Fibroblast of skin of abdomen (primary cell): ENCODE measurements around the gene APOL4.
"Not testable (repeated sequence)": the region's sequence is repeated elsewhere in the genome, so short reads cannot be mapped to it uniquely, and the experiment has no call there.

Source experiments
- DNase-seq: peaks from one replicate; pipeline ENCODE4 v3.0.0-alpha.2; 2013

Gene APOL4

DNA sequence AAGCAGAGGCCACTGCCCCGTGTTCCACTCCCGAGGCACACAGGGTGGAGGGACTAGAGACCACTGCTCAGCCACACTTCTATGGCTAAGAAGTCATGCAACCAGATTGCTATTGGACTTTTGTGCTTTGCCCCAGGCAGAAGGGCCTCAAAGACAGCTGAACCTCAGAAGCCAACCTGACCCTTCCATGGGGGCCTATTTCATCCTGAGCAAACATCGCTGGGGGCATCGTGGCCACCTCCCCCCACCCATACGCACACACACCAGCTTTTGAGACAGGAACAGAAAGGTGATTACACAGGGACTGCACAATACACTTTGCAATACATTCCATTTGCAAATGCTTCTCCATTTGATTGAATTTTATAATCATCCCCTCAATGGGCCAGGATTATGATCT, 4.0 kb upstream of the APOL4 start:
- DNase-seq, result not testable (repeated sequence)

DNA sequence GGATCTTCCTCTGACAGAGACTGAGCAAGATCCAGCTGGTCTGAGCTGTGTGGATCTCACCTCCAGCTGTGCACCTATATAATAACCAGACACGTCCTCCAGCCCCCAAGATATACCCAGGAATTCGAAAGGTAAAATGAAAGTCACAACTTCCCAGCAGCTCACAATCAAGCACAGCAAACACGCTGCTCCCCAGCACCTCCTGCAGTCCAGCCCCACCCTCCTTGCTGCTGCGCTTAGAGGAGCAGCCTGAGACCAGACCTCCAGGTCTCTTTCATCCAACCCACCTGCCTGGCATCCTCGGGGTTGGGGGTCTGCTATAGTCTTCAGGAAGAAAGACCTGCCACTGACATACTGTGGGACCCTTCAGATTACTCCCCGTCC, 3.0 kb upstream of the APOL4 start:
- DNase-seq, result no peak

DNA sequence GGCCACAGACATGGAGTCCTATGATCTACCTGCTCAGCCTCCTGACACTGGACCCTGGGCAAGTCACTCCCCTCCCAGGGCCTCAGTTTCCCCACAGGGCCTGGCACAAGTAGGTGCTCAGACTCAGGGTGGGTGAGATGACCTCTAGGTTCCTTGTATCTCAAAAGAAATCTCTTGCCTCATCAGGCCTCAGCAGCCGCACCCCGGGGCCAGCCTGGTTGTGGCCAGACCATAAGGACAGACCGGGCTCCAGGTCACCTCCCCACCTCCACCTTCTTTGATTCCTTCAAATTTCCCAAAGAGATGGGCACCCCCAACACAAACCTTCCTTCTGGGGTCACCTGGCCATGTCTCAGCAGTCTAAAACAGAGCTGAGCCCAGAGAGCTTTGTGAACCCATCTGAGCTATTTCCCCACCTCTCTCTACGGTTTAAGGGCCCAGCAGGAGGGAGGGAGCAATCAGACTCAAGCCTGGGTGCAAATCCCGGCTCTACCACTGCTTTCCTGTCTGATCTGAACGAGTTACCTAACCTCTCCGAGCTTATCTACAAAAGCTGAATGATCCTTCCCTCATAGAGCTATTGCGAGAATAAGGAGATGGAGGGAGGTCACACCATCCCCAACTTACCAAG, 2.5 kb upstream of the APOL4 start:
- DNase-seq, result no peak

DNA sequence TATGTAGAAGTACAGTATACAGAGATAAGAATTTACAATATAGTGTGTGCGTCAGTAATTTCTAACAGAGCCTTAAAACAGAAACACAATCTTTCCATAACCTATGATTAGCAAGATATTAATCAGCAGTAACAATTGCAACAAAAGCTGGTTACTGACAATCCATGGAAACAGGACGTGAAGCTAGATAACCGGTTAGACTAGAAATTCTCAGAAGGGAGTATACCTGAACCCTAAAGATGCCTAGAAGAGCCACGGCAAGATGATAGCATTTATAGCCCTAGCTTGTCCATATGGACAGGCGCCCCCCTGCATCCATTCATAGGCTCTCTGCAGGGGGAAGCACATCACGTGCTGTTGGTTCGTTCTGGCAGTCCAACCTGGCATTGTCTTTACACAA, 1.8 kb upstream of the APOL4 start:
- DNase-seq, result not testable (repeated sequence)

DNA sequence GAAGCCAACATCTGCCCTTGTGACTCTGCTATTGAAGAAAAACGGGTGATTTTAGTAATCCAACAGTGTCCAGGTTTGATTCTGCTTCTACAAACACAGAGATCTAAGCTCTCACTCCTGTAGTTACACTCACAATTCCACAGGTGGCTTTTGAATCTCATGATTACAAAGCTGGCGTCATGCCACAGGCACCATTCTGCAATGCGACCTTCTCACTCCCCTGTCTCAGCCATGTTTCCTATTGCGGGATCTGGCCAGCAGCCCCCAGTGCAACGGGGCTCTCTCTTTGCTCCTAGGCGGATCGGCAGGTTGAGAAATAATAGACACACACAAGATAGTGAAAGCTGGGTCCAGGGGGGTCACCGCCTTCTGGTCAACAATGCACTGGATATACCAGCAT, 1.3 kb upstream of the APOL4 start:
- not testable (repeated sequence) for DNase-seq

DNA sequence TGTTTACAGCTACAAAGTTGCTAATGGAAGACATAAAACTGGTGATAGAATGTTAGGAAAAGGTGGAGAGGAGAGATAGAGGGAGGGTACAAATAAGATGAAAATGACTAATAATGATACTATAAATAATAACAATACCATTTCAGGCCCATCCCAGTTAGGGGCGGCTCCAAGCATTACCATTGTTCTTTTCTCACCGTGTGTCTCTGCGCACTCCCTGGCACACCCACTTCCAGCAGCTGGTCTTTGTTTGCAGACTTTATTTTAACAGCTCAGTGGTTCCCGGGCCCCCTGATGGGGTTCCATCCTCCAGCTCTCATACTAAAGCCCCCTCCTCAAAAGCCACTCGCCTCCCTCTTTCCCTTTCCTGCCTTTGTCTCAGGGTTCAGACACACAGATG, 584 bp downstream of the APOL4 start:
- not testable (repeated sequence) for DNase-seq

DNA sequence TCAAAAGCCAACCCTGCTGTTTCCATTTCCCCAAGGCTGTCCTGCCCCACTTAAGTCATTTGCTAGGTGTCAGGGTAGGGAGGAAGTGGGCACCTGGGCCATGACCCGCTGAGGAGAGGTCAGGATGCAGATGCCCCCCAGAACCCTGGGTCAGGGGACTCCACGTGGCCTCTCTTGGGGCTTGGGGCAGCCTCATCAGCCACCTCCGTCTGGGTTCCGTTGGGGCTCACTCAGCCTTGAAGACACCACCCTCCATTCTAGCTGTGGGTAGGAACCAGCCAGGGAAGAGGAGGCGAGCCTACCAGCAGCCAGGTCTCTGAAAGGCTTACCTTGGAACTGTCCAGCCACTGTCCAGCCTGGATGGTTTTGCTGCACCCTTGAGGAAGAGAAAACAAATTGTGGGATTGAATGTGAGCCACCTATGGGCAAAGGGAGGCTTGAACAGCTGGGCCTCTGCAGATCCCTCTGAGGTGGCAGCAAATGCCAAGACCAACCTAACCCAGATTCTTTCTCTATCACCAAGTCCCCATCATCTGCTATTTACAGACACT, 2.5 kb downstream of the APOL4 start:
- DNase-seq, result no peak

DNA sequence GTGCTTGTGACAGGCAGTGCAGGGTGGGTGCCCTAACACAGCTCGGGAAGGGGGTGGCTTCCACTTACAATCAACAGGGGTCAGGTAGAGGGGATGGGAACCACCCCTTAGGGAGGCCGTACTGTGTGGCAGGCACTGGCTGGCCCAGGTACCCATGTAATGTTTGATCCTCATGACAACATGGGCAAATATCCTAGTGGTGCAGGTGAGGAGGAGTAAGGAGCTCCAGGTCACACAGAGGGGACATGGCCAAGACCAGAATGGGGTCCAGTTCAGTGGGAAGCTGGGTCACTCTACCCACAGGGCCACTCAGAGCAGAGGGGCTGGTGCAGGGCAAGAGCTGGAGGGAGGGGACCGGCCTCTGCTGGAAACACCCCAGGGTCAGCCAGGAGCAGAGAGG, 3.1 kb downstream of the APOL4 start:
- no peak for DNase-seq

DNA sequence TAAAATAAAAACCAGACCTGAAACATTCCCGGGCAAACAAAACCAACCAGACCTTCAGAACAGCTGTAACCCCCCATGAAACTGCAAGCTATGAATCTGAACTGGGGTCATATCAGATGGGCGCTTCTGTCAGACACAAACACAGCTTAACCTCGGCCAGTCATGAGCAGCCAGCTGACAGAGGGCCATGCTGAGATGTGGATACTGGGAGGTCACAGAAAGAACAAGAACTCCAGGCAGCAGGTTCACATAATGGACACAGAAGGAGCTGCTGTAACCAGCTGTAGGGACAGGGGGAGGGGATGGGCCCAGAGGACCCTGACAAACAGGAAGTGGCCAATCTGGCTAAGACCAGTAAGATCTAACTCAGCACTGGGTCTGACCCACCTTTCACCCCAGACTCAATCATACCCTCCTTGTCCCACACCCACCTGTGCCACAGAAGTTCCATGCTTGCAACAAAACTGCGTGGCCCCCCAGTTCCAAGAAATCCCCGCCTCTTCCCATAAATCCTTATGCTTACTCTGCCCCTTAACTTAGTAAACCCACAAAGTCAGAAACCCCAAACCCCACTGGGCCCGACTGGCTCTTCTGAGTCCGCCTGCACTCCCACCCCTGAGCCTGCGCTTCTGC, 4.0 kb downstream of the APOL4 start:
- DNase-seq, result no peak

DNA sequence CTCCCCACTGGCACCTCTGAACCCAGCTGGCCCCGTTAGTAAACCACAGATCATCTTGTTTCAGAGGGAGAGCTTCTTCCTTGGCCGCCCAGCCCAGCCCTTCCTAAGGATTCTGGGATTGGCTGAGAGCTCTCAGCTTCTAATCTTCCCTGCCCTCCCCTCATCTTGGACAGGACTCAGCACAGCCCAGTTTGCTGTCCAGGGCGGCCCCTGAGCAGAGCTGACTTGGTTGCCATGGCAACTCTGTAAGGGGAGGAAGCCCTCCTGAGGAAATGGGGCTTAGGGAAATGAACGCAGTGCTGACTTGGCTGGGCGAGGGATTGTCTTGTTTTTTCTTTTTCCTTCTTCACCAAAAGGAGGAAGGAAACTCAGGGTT, 4.6 kb downstream of the APOL4 start:
- DNase-seq, result peak; percentile 87

DNA sequence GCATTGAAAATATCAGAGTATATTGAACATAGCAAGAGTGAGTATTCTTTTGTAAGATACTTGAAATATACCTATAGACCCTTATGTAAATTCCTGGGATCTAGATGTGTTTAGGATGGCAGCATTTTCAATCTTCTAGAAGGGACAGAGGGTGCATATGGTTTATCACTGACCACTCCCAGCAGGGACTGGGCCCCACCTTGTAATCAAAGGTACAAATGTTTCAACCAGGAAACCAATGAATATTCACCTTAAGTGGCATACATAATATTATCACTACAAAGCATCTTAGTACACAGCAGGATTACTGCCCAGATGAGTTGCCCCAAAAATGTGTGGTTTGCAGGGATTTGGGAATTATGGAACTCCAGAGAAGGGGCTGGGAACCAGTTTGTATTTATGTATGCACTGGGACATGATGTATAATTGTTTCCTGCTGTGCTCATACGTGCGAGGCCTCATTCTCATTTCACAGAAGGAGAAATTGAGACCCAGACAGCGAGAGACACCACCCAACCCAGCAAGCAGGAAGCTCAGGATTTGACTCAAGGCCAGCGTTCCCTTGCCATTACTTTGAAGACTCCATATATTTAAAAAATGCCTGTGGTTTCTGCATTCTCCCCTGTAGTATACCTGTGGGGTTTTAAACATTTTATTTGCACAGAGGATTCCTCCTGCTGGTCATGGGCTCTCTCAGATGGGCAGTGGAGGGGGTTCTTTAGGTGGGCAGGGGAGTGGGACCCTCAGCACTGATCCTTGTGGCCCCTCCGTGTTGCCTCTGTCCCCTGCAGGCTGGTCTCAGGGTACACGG, 5.2 kb downstream of the APOL4 start:
- peak; percentile 31 for DNase-seq

DNA sequence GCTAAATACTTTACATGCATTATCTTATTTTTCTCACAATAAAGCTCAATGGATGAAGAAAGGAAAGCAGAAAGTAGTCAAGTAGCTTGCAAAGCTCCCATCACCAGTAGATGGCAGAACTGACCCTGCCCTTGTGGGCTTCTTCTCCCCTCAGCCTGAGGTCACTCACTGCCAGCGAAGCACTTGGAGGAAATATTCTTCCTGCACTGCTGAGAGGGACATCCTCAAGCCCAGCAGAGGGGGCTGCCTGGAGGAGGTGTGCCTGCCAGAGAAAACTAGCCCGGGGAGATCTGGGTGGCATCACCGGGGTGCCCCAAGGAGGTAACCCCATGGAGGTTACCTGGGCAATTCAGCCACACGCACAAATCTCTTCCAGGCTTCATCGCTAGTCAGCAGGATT, 6.6 kb downstream of the APOL4 start:
- DNase-seq, result peak; percentile 78

DNA sequence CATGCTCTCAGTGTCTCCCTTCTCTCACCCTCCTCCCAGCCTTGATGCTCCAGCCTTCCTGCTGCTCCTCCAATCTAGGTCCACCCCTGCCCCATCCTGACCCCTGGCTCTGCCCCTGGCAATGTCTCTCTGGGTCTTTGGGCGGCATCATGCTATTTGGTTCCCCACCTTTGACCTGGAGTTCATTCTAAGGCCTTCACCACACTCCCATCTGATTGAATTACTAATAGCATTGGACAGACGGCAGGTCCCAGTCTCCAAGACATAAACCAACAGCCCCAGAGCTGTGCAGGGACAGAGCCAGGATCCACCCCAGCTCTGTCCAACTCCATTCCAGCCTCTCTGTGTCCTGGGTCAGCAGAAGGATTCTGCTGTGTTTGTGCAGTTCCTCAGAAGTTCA, 7.2 kb downstream of the APOL4 start:
- no peak for DNase-seq

DNA sequence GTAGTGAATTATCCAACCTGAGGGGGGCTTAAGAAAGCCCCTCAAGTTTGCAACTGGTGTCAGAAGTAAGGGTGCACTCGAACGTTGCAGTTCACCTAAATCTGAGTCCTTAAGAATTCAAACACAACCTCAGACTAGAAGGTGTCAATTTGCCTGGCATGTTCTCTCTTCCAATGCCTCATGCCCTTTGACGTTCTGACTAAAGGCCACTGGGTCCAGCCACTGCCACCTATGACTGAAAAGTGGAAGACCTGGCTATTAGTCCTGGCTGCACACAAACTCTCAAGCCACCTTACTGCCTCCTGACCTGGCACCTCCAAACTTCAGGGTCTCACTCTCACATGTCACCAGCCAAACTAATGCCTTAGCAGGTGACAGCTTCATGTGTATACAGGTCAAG, 8.0 kb downstream of the APOL4 start:
- no peak for DNase-seq

DNA sequence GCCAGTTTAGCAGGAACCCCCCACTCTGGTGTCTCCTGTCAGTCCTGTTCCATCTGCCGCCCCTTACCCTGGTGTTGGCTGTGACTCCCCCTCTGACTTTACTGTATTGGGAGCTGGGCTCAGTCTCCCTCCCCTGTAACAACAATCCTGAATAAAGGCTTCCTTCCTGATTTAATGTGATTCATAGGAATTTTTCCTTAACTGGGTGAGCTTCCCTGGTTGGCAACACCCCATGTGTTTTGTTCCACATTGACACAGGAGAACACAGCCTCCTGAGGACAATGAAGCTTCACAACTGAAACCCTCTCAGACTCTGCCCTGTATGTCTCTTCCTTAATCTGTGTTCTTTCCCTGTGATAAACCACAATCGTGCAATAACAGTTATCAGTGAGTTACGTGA, 8.4 kb downstream of the APOL4 start:
- DNase-seq, result no peak

DNA sequence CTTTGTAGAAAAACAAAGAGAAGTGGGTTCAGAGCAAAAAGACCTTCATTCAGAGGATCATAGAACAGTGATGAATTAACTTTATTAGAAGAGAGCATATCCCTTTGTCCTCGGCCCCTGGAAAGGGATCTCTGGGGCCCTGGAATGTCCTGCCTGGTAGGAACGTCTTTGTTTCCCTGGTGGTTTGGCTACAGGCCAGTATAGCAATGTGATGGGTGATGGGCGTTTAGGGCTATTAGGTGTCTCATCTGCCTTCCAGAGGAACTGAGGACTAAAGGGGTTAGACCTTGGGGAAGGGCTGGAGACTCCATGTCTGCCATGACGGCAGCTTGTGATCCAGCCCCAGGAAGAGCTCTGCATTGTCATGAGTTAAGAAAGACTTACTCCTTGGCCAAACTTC, 9.1 kb downstream of the APOL4 start:
- peak; percentile 43 for DNase-seq

DNA sequence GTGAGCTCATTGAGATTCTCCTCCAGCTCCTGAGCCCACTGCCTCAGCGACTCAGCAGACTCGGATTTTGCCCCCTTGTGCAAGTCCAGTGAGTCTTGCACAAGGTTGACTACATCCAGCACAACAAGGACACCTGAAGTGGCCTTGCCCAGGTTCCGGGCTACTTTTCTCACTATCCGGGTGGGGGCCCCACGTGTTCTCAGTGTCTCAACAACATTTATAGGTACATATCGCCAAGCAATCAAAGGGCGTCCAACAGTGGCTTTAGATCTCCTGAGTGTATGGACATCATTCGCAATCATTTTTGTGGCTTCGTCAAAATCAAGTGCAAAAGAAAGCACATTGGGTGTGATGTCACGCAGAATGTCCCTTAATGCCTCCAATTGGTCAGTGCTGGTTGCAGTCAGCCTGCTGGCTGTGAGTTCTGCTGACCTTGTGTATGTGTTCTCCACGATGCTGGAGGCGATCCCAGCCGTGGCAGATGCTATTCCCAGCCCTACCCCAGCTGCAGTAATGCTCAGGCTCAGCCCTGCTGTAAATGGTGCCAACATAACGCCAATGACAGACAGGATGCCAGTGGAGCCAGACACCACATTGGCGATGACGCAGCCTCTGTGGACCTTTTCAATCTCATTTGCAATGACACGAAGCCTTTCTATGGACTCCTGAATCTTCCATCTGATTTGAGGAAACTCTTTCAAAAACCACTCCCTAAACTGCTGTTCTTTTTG, 10.3 kb downstream of the APOL4 start:
- DNase-seq, result no peak

DNA sequence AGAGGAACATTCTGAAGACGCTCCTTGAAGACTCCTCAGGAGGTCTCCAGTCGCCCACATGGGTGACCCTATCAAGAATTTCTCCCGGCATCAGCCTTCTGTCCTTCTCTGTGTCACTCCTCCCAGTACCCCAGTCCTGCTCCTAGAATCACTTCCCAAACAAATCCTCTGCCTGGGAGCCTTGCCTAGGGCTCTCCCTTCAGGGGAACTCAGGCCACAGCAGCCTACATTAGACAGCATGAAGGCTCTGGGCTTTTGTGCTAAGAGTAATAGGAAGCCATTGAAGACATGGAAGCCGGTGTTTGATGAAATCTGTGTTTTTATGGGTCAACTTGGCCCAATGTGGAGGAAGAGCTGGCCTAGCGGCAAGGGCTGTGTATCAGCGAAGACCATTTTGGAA, 13.7 kb downstream of the APOL4 start:
- DNase-seq, result not testable (repeated sequence)

DNA sequence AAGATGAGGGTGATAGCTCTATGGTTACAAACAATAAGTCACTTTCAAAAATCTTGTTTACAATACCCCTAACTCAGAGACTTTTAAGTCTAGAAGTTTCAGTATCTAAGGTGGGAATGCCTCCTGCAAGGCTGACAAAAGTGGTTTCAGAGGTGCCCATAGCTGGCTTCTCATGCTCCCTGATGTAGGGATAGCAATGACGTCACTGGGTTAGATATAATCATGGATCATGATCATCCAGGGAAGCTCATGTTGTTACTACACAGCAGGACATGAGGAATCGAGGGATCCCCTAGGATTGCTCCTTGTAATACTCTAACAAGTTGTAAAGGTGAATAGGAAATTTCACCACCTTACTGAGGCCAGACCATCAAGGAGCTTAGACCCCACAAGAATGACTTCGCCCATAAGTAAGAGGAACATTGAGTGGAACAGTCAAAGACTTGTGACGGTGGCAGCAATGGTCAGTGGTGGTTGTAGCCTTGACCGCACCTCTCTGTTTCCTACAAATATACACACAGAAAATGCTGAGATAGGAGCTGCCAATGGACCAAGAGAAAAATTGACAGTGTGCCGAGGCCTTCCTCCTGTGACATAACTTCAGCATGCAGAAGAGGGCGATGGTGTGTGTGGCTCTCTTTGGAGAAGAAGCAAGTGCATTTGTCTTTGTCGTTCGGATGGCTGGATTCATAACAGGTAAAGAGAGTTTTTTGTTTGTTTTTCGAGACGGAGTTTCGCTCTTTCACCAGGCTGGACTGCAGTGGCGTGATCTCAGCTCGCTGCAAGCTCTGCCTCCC, 15.6 kb downstream of the APOL4 start:
- no peak for DNase-seq

DNA sequence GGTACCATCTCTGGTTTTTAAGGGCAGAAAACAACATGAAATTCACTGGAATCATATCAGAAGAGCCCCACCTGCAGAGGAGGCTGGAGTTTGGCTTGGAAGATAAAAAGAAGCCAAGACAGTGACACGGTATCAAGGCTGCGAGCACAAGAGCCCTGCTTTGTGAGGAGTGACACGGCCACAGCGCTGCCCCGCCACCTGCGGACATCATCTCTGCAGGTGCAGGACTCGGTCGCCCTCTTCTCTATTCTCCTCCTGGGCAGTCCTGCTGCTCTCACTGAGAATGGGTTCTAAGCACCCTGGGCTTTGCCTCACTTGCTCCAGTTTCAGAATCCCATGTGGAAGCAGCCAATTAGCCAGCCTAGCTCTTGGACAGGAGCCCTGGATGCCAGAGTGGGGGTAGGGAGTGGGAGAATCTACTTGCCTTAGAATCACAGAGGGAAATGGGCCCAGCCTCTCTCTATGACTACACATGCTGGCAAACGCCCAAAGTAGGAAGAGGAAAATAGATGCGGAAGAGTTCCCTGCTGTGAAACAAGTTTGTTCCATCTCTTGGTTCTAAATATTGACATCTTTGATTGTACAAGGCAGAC, 17.1 kb downstream of the APOL4 start:
- DNase-seq, result peak; percentile 39

DNA sequence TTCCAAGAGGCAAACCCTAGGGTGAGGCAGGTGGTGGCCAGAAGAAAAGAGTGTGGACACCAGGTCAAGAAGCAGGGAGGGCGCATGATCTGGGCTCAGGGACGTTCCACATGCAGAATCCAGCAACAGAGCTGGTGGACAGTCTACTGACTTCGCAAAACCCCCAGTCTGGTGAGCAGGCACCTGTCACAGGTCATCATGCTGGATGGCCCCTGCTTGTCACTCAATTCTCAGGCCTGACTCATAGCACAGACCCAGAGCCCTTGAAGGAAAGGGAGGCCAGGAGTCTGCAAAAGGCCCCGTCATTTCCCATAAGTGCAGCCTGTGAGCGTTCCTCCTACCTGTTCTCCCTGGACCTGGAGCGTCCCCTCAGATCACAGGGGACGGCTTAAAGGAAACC, 18.2 kb downstream of the APOL4 start:
- no peak for DNase-seq

DNA sequence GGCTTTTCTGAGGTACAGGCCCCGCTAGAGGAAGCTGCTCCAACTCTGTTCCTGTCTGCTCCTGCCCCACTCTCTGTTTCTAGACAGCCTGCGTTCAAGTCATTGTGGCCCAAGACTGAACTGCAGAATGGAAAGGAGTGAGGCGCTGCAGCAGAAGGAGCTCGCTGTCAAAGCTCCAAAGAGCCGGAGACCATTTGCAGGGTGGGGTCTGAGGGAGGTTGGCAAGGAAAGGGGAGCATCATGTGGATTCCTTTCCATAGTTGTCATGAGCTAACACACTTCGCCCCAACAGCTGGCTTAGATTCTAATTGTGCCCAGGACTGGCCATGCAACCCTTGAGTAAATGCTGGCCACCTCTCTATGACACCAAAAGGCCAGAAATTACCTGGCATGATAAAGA, 18.8 kb downstream of the APOL4 start:
- DNase-seq, result no peak
